ENCODE results near the gene CLEC4D.
"Not testable (repeated sequence)": the region's sequence is repeated elsewhere in the genome, so short reads cannot be mapped to it uniquely, and the experiment has no call there.

CLEC4D gene

GRCh38 chr12:8554451-8555195 is 41.3 kb downstream of the CLEC4D start:
- TF ChIP-seq Cebpa-rat (IDR thresholded peaks at IDR 0.05) = no peak
- Histone ChIP-seq H3K27ac (no peak overlapping the region), H3K27me3 (no peaks in the 10 kb centered on the region), H4K20me1 (no peaks in the 10 kb centered on the region), H3K9me3 (no peaks in the 10 kb centered on the region), H3K4me2 (no peak overlapping the region), H3K4me1 (peaks cover 6% of the 10 kb centered on the region; the same call in 1 of the 2 replicates), H3K9ac (no peak overlapping the region), H3K36me3 (no peaks in the 10 kb centered on the region), H3K4me3 (no peak overlapping the region)

- no peak overlapping the region for H3K4me3 ChIP-seq
- H4K20me1 ChIP-seq = no peaks in the 10 kb centered on the region
- H3K4me2 ChIP-seq = no peak overlapping the region
- H3K9ac ChIP-seq = no peak overlapping the region
- H3K27ac ChIP-seq = no peak overlapping the region
- 0 out of 2 replicates have a peak, but pooled peaks cover 6% of the 10 kb centered on the region for H3K9me3 ChIP-seq
- no peak for TF ChIP-seq Cebpa-rat (IDR thresholded peaks at IDR 0.05)
- no peaks in the 10 kb centered on the region for H3K36me3 ChIP-seq
- peaks cover 6% of the 10 kb centered on the region; the same call in 1 of the 2 replicates for H3K4me1 ChIP-seq
- H3K27me3 ChIP-seq = no peaks in the 10 kb centered on the region
Measured at GRCh38 chr12:8556531-8557097, 43.3 kb downstream of the CLEC4D start.

- H3K27me3 ChIP-seq = no peaks in the 10 kb centered on the region
- peaks cover 23% of the 10 kb centered on the region for H3K9me3 ChIP-seq
- no peak overlapping the region for H3K4me3 ChIP-seq
- TF ChIP-seq Cebpa-rat (IDR thresholded peaks at IDR 0.05) = no peak
- H3K36me3 ChIP-seq = no peaks in the 10 kb centered on the region
- no peaks in the 10 kb centered on the region for H4K20me1 ChIP-seq
- H3K27ac ChIP-seq = no peak overlapping the region
- H3K9ac ChIP-seq = no peak overlapping the region
- H3K4me2 ChIP-seq = no peak overlapping the region
- H3K4me1 ChIP-seq = peaks cover 6% of the 10 kb centered on the region; the same call in 1 of the 2 replicates
Measured at GRCh38 chr12:8559676-8560075, 46.4 kb downstream of the CLEC4D start.

GRCh38 chr12:8561011-8561410 is 47.7 kb downstream of the CLEC4D start:
- Histone ChIP-seq H3K4me3 (no peak overlapping the region), H3K36me3 (no peaks in the 10 kb centered on the region), H3K4me1 (no peaks in the 10 kb centered on the region; the same call in 1 of the 2 replicates), H4K20me1 (no peaks in the 10 kb centered on the region), H3K27ac (no peak overlapping the region), H3K27me3 (no peaks in the 10 kb centered on the region), H3K9ac (no peak overlapping the region), H3K9me3 (peaks cover 25% of the 10 kb centered on the region), H3K4me2 (no peak overlapping the region)
- no peak for TF ChIP-seq Cebpa-rat (IDR thresholded peaks at IDR 0.05)

- Histone ChIP-seq H4K20me1 (no peaks in the 10 kb centered on the region), H3K36me3 (no peaks in the 10 kb centered on the region), H3K27me3 (no peaks in the 10 kb centered on the region), H3K4me2 (no peak overlapping the region), H3K27ac (no peak overlapping the region), H3K4me1 (no peaks in the 10 kb centered on the region), H3K4me3 (no peak overlapping the region), H3K9ac (no peak overlapping the region), H3K9me3 (peaks cover 32% of the 10 kb centered on the region)
- no peak for TF ChIP-seq Cebpa-rat (IDR thresholded peaks at IDR 0.05)
Measured at GRCh38 chr12:8562310-8562709, 49.0 kb downstream of the CLEC4D start.

GRCh38 chr12:8563356-8563755 is 50.1 kb downstream of the CLEC4D start:
- TF ChIP-seq Cebpa-rat (IDR thresholded peaks at IDR 0.05) = no peak
- H3K36me3 ChIP-seq = no peaks in the 10 kb centered on the region
- no peak overlapping the region for H3K27ac ChIP-seq

GRCh38 chr12:8564656-8565055 is 51.4 kb downstream of the CLEC4D start:
- H3K27ac ChIP-seq = no peak overlapping the region
- TF ChIP-seq Cebpa-rat (IDR thresholded peaks at IDR 0.05) = no peak
- no peaks in the 10 kb centered on the region for H3K4me1 ChIP-seq
- no peaks in the 10 kb centered on the region for H4K20me1 ChIP-seq
- no peaks in the 10 kb centered on the region for H3K27me3 ChIP-seq
- no peaks in the 10 kb centered on the region for H3K36me3 ChIP-seq
- H3K4me3 ChIP-seq = no peak overlapping the region
- H3K9ac ChIP-seq = no peak overlapping the region
- H3K4me2 ChIP-seq = no peak overlapping the region
- peaks cover 49% of the 10 kb centered on the region for H3K9me3 ChIP-seq

More at GRCh38 chr12:8563356-8563755, 50.1 kb downstream of the CLEC4D start:
- no peak overlapping the region for H3K9ac ChIP-seq
- peaks cover 43% of the 10 kb centered on the region for H3K9me3 ChIP-seq
- no peak overlapping the region for H3K4me3 ChIP-seq
- H4K20me1 ChIP-seq = no peaks in the 10 kb centered on the region
- H3K4me1 ChIP-seq = no peaks in the 10 kb centered on the region
- H3K27me3 ChIP-seq = no peaks in the 10 kb centered on the region
- no peak overlapping the region for H3K4me2 ChIP-seq

- H3K4me2 ChIP-seq = not testable (repeated sequence)
Measured at GRCh38 chr12:8566052-8566451, 52.7 kb downstream of the CLEC4D start.

GRCh38 chr12:8566525-8566924 is 53.2 kb downstream of the CLEC4D start:
- H3K27ac ChIP-seq = no peak overlapping the region
- no peak overlapping the region for H3K9ac ChIP-seq
- TF ChIP-seq Cebpa-rat (IDR thresholded peaks at IDR 0.05) = no peak
- H3K36me3 ChIP-seq = no peaks in the 10 kb centered on the region
- peaks cover 43% of the 10 kb centered on the region for H3K9me3 ChIP-seq
- no peaks in the 10 kb centered on the region for H4K20me1 ChIP-seq
- H3K4me1 ChIP-seq = no peaks in the 10 kb centered on the region
- no peak overlapping the region for H3K4me2 ChIP-seq
- no peak overlapping the region for H3K4me3 ChIP-seq
- no peaks in the 10 kb centered on the region for H3K27me3 ChIP-seq

More at GRCh38 chr12:8566052-8566451, 52.7 kb downstream of the CLEC4D start:
- peaks cover 47% of the 10 kb centered on the region for H3K9me3 ChIP-seq
- not testable (repeated sequence) for H3K36me3 ChIP-seq, H3K27ac ChIP-seq, H3K4me1 ChIP-seq, H3K9ac ChIP-seq, H3K27me3 ChIP-seq, H4K20me1 ChIP-seq, H3K4me3 ChIP-seq

Data from BLaER1 (cell line).